ENCODE data around the gene LMX1A.

The LMX1A gene

DNA sequence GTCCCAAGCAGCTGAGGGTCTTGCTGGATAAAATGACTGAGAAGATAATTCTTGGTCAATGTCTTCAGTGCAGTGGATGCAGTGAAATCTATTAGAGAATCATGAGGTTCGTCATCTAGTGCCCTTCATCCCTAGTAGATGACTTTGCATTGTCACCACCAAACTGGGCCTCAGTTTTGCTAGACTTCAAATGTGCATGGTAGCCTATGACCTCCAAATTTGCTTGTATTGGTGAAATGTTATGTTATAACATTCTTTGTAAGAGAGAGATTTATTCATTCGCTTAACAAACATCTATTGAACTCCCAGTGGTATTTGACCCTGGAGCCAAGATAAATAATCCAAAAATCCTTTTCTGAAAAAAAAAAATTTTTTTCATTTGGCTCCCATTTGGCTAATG, 183.8 kb downstream of the LMX1A start (continued):
- TF ChIP-seq, protein P1, sequence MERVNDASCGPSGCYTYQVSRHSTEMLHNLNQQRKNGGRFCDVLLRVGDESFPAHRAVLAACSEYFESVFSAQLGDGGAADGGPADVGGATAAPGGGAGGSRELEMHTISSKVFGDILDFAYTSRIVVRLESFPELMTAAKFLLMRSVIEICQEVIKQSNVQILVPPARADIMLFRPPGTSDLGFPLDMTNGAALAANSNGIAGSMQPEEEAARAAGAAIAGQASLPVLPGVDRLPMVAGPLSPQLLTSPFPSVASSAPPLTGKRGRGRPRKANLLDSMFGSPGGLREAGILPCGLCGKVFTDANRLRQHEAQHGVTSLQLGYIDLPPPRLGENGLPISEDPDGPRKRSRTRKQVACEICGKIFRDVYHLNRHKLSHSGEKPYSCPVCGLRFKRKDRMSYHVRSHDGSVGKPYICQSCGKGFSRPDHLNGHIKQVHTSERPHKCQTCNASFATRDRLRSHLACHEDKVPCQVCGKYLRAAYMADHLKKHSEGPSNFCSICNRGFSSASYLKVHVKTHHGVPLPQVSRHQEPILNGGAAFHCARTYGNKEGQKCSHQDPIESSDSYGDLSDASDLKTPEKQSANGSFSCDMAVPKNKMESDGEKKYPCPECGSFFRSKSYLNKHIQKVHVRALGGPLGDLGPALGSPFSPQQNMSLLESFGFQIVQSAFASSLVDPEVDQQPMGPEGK (CRISPR knock-in tag; IDR thresholded peaks at IDR 0.05; ENCODE audit: borderline replicate concordance), result no peak
- TF ChIP-seq, protein P2, sequence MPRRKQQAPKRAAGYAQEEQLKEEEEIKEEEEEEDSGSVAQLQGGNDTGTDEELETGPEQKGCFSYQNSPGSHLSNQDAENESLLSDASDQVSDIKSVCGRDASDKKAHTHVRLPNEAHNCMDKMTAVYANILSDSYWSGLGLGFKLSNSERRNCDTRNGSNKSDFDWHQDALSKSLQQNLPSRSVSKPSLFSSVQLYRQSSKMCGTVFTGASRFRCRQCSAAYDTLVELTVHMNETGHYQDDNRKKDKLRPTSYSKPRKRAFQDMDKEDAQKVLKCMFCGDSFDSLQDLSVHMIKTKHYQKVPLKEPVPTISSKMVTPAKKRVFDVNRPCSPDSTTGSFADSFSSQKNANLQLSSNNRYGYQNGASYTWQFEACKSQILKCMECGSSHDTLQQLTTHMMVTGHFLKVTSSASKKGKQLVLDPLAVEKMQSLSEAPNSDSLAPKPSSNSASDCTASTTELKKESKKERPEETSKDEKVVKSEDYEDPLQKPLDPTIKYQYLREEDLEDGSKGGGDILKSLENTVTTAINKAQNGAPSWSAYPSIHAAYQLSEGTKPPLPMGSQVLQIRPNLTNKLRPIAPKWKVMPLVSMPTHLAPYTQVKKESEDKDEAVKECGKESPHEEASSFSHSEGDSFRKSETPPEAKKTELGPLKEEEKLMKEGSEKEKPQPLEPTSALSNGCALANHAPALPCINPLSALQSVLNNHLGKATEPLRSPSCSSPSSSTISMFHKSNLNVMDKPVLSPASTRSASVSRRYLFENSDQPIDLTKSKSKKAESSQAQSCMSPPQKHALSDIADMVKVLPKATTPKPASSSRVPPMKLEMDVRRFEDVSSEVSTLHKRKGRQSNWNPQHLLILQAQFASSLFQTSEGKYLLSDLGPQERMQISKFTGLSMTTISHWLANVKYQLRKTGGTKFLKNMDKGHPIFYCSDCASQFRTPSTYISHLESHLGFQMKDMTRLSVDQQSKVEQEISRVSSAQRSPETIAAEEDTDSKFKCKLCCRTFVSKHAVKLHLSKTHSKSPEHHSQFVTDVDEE (CRISPR knock-in tag; IDR thresholded peaks at IDR 0.05), result no peak
- no peak for TF ChIP-seq ZFP3 (CRISPR knock-in tag; IDR thresholded peaks at IDR 0.05)

DNA sequence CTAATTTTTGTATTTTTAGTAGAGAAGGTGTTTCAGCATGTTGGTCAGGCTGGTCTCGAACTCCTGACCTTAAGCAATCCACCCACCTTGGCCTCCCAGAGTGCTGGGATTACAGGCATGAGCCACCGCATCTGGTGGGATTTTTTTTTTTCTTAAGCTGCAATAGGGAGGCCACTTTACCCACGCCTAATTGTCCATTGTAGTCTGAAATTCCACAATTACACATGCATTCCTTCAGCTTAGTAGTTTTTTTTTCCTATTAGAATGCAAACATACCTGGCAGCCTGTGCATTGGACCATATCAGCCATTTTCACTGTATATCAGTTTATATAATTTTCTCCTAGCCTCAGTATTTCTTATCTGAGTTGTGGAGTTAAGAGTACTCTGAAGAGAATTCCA, 186.8 kb downstream of the LMX1A start:
- TF ChIP-seq, protein P1 (CRISPR knock-in tag; IDR thresholded peaks at IDR 0.05; ENCODE audit: borderline replicate concordance), result no peak
- TF ChIP-seq GLIS3 (CRISPR knock-in tag; IDR thresholded peaks at IDR 0.05), result no peak
- TF ChIP-seq ESRRG (CRISPR knock-in tag; IDR thresholded peaks at IDR 0.05), result no peak
- TF ChIP-seq, protein P2 (CRISPR knock-in tag; IDR thresholded peaks at IDR 0.05), result no peak
- no peak for TF ChIP-seq ZNF8 (CRISPR knock-in tag; IDR thresholded peaks at IDR 0.05)
- TF ChIP-seq ZFP3 (CRISPR knock-in tag; IDR thresholded peaks at IDR 0.05), result no peak
- TF ChIP-seq ISL1 (CRISPR knock-in tag; IDR thresholded peaks at IDR 0.05), result no peak
- no peak for TF ChIP-seq TCF4 (CRISPR knock-in tag; IDR thresholded peaks at IDR 0.05; ENCODE audit: borderline replicate concordance)
- no peak for TF ChIP-seq RARB (CRISPR knock-in tag; IDR thresholded peaks at IDR 0.05)
- no peak for TF ChIP-seq SNAI2 (CRISPR knock-in tag; IDR thresholded peaks at IDR 0.05)
- no peak for TF ChIP-seq OSR1 (CRISPR knock-in tag; IDR thresholded peaks at IDR 0.05)
- TF ChIP-seq ZNF70 (CRISPR knock-in tag; IDR thresholded peaks at IDR 0.05), result no peak
- no peak for TF ChIP-seq PPARA (CRISPR knock-in tag; IDR thresholded peaks at IDR 0.05; ENCODE audit: borderline replicate concordance)
- no peak for TF ChIP-seq ZC3H10 (CRISPR knock-in tag; IDR thresholded peaks at IDR 0.05)
- TF ChIP-seq ARNTL (CRISPR knock-in tag; IDR thresholded peaks at IDR 0.05; ENCODE audit: borderline replicate concordance, low read depth), result no peak
- no peak for TF ChIP-seq ZFP30 (CRISPR knock-in tag; IDR thresholded peaks at IDR 0.05)
- no peak for TF ChIP-seq CSDC2 (CRISPR knock-in tag; IDR thresholded peaks at IDR 0.05)
- no peak for TF ChIP-seq ZNF565 (CRISPR knock-in tag; conservative IDR thresholded peaks at IDR 0.05; ENCODE audit: low read depth)
- TF ChIP-seq, protein P3, sequence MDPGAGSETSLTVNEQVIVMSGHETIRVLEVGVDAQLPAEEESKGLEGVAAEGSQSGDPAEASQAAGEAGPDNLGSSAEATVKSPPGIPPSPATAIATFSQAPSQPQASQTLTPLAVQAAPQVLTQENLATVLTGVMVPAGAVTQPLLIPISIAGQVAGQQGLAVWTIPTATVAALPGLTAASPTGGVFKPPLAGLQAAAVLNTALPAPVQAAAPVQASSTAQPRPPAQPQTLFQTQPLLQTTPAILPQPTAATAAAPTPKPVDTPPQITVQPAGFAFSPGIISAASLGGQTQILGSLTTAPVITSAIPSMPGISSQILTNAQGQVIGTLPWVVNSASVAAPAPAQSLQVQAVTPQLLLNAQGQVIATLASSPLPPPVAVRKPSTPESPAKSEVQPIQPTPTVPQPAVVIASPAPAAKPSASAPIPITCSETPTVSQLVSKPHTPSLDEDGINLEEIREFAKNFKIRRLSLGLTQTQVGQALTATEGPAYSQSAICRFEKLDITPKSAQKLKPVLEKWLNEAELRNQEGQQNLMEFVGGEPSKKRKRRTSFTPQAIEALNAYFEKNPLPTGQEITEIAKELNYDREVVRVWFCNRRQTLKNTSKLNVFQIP (CRISPR knock-in tag; IDR thresholded peaks at IDR 0.05; ENCODE audit: borderline replicate concordance, low read depth), result no peak
- TF ChIP-seq, protein P4, sequence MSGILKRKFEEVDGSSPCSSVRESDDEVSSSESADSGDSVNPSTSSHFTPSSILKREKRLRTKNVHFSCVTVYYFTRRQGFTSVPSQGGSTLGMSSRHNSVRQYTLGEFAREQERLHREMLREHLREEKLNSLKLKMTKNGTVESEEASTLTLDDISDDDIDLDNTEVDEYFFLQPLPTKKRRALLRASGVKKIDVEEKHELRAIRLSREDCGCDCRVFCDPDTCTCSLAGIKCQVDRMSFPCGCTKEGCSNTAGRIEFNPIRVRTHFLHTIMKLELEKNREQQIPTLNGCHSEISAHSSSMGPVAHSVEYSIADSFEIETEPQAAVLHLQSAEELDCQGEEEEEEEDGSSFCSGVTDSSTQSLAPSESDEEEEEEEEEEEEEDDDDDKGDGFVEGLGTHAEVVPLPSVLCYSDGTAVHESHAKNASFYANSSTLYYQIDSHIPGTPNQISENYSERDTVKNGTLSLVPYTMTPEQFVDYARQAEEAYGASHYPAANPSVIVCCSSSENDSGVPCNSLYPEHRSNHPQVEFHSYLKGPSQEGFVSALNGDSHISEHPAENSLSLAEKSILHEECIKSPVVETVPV (CRISPR knock-in tag; IDR thresholded peaks at IDR 0.05), result no peak
- ATAC-seq, result no peak
